Mesodermal cell (in vitro differentiated cells): ENCODE data around the gene NT5E.

Source experiments
- H3K27ac ChIP-seq: 2 replicates; pipeline ENCODE4 v1.7.0; 2013; ENCODE audit warnings: mild to moderate bottlenecking, low read depth, low read length, moderate library complexity; ENCODE audit not compliant: severe bottlenecking
- H3K36me3 ChIP-seq: 2 replicates; pipeline ENCODE4 v1.7.1; 2013; ENCODE audit warnings: mild to moderate bottlenecking, low read length, moderate library complexity; ENCODE audit not compliant: control insufficient read depth, insufficient read depth
- H3K4me1 ChIP-seq: one replicate; pipeline ENCODE4 v1.7.1; 2013; ENCODE audit warnings: mild to moderate bottlenecking, low read length; ENCODE audit not compliant: insufficient read depth, control insufficient read depth, poor library complexity, severe bottlenecking
- H3K4me3 ChIP-seq: 2 replicates; pipeline ENCODE4 v1.7.0; 2013; ENCODE audit warnings: low read length, control low read depth, mild to moderate bottlenecking; ENCODE audit not compliant: insufficient read depth, poor library complexity, severe bottlenecking; ENCODE audit errors: extremely low read depth
- H3K9me3 ChIP-seq: 2 replicates; pipeline ENCODE4 v1.7.1; 2013; ENCODE audit warnings: mild to moderate bottlenecking, low read length, moderate library complexity; ENCODE audit not compliant: control insufficient read depth
- WGBS, 2 experiments: methylation state at CpG; one replicate each; pipeline ENCODE4 v1.1.5; 2013; ENCODE audit warnings: missing lambda C conversion rate in 2 of 2; ENCODE audit not compliant: insufficient coverage in 2 of 2; 5-methylcytosine and 5-hydroxymethylcytosine counted together

The NT5E gene

GRCh38 chr6:85459224-85459901 lies 9.5 kb downstream of the NT5E start:
- Histone ChIP-seq H3K4me3 (no peak overlapping the region), H3K27ac (no peak overlapping the region), H3K9me3 (no peaks in the 10 kb centered on the region), H3K36me3 (no peaks in the 10 kb centered on the region), H3K4me1 (peaks cover 42% of the 10 kb centered on the region)
- 80 to 82% methylated on average over 1 to 2 of the region's 4 CpGs for WGBS, 2 experiments

DNA sequence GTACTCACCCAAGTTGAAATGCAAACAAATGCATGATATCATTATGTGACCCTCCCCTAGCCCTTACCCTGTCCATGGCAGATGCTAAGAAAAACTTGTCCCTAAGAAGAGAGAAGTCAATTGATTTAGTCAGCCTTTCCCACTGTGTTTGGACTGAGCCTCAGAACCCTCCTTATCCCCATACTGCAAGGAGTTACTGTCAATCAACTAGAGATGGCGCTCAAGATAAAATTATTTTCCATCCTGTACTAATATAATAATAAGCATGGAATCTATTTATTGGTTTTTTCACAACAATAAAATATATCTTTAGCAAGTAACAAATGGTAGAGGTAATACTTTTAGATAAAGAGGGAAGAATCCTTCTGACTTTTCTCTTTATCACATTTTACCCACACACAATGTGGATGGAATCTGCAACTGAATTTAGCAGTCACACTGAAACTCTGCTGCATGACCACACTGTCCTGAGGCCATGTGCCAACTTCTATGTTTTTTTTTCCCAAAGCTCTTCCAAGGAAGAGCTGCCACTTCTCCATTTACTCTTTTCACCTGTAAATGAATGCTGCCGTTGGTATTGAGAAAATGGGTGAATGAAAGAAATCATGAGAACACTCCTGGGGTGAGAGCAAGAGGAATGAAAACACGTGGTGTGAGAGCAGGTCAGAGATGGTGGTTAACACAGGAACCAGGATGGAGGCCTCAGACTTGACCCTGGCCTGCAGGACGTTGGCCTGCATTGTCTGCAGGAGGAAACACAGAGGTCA lies 10.5 kb downstream of the NT5E start:
- Histone ChIP-seq H3K27ac (no peak overlapping the region), H3K4me3 (no peak overlapping the region), H3K9me3 (no peaks in the 10 kb centered on the region), H3K4me1 (peaks cover 52% of the 10 kb centered on the region), H3K36me3 (no peaks in the 10 kb centered on the region)
- 32 to 41% methylated on average over 3 of the region's 4 CpGs for WGBS, 2 experiments

DNA sequence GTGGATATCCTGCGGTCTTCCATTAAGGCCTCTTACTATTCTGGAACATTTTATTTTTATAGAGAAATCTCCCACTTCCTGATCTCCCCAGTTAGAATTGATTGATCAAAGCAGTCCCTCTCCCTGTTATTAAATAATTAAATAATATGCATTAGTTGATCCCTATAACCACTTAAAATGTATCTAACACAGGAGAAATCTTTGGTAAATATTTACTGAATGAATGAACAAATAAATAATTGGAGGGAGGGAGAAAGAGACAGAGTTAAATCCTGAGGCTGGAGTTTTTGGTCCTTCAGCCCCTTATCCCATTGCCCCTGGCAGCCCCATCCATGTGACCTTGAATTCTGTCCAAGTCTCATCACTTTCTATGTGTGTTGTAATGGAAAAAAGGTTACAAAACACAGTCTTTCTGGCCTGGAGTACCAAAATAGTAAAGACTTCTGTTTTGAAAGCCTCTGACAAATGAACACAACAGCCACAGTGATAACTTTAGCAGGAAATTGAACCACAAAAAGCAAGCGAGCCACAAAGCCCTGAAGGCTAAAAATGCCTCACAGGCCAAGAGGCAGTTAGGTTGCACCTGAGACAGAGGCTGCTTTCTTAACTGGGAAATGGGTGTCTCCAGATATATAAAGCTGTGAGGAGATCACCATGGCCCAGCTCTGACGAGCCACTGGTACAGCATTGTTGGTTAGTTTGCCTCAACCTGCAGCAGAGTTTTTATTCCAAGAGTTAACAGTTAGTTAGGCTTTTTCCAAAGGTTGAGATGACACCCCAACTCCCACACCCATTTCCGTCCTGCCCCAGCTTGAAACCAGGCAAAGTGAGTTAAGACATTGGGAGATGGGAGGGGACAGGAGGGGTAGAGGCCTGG lies 11.3 kb downstream of the NT5E start:
- 83 to 100% methylated on average over 1 of the region's 4 CpGs for WGBS, 2 experiments
- no peaks in the 10 kb centered on the region for H3K36me3 ChIP-seq
- H3K4me3 ChIP-seq, result no peak overlapping the region
- no peak overlapping the region for H3K27ac ChIP-seq
- peaks cover 60% of the 10 kb centered on the region for H3K4me1 ChIP-seq
- no peaks in the 10 kb centered on the region for H3K9me3 ChIP-seq

DNA sequence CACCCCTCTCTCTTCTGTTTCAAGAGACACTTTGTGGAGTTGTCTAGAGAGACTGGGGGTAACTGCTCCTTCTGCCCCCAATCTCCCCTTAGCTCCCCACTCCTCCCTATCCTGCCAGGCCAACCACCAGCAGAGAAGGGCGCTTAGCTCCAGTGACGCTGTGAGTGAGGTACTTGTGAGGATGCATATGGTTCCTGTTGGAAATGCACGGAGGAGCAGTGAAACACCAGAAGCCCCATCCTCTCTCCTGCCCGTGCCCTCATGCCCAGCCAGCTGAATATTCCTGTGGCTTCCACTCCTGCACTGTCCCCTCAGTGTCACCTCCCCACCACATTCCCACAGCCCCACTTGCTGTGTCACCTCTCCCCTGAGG lies 11.9 kb downstream of the NT5E start:
- WGBS, 2 experiments, result 63 to 94% methylated on average over 2 of the region's 4 CpGs
- Histone ChIP-seq H3K27ac (no peak overlapping the region), H3K4me3 (no peak overlapping the region), H3K9me3 (no peaks in the 10 kb centered on the region), H3K4me1 (peaks cover 63% of the 10 kb centered on the region), H3K36me3 (no peaks in the 10 kb centered on the region)

GRCh38 chr6:85462673-85463072 lies 12.8 kb downstream of the NT5E start:
- no peak overlapping the region for H3K27ac ChIP-seq
- no peaks in the 10 kb centered on the region for H3K9me3 ChIP-seq
- no peak overlapping the region for H3K4me3 ChIP-seq
- 100% methylated on average over 1 to 2 of the region's 2 CpGs for WGBS, 2 experiments
- H3K4me1 ChIP-seq, result peaks cover 60% of the 10 kb centered on the region
- H3K36me3 ChIP-seq, result no peaks in the 10 kb centered on the region

GRCh38 chr6:85463621-85464259 lies 13.9 kb downstream of the NT5E start:
- H3K4me1 ChIP-seq, result peaks cover 49% of the 10 kb centered on the region

DNA sequence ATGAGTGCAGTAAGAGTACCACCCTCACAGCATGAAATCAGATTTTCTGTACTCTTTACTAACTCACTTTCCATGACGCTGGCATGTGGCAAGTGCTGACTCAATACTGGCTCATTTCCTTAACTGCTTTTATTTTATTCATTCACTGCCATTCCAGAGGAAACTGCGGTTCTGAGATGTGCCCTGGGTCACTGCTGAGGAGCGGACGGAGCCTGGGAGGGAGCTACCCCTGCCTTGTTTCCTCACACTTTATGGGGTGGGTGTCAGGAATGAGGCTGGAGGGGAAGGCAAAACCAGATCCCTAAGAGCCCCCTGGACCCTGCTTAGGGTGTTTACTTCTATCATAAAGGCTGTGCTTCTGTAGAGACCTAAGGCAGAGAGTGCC lies 14.4 kb downstream of the NT5E start:
- no peak overlapping the region for H3K4me3 ChIP-seq
- no peaks in the 10 kb centered on the region for H3K9me3 ChIP-seq
- H3K27ac ChIP-seq, result peak overlapping the region; percentile 93
- no peaks in the 10 kb centered on the region for H3K36me3 ChIP-seq
- 66 to 83% methylated on average over 1 to 4 of the region's 4 CpGs for WGBS, 2 experiments
- H3K4me1 ChIP-seq, result peaks cover 44% of the 10 kb centered on the region

More at GRCh38 chr6:85463621-85464259, 13.9 kb downstream of the NT5E start:
- Histone ChIP-seq H3K27ac (peak overlapping the region; percentile 93), H3K36me3 (no peaks in the 10 kb centered on the region), H3K9me3 (no peaks in the 10 kb centered on the region), H3K4me3 (no peak overlapping the region)
- 72 to 75% methylated on average over 2 to 3 of the region's 4 CpGs for WGBS, 2 experiments

DNA sequence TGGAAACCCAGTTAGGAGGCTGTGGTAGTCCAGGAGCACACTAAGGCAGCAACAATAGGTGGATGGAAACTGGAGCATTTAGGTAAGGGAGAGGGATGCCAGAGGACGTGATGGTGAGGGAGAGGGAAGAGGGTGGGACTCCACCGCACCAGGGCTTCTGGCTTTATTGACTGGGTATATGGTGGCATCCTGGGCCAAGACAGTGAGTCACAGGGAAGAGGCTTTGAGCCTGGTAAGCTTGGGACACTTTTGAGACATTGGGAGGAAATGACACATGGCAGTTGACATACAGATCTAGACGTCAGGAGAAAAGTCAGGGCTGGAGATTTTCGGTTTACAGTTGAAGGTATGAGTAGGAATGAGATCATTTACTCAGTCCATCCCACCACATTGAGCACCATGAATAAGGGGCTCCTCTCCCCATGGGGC lies 14.9 kb downstream of the NT5E start:
- no peaks in the 10 kb centered on the region for H3K36me3 ChIP-seq
- H3K4me1 ChIP-seq, result peaks cover 41% of the 10 kb centered on the region
- H3K9me3 ChIP-seq, result no peaks in the 10 kb centered on the region
- no peak overlapping the region for H3K4me3 ChIP-seq
- peak overlapping the region; percentile 93 for H3K27ac ChIP-seq
- 72 to 80% methylated on average over 2 of the region's 4 CpGs for WGBS, 2 experiments

GRCh38 chr6:85465762-85466161 lies 15.9 kb downstream of the NT5E start:
- WGBS, 2 experiments, result 43 to 88% methylated on average over 1 to 2 of the region's 2 CpGs
- Histone ChIP-seq H3K27ac (no peak overlapping the region), H3K9me3 (no peaks in the 10 kb centered on the region), H3K36me3 (no peaks in the 10 kb centered on the region), H3K4me3 (no peak overlapping the region), H3K4me1 (peaks cover 37% of the 10 kb centered on the region)

- Histone ChIP-seq H3K4me3 (no peak overlapping the region), H3K9me3 (no peaks in the 10 kb centered on the region), H3K36me3 (no peaks in the 10 kb centered on the region), H3K4me1 (peaks cover 29% of the 10 kb centered on the region), H3K27ac (no peak overlapping the region)
These were observed 18.4 kb downstream of the NT5E start for GRCh38 chr6:85468326-85468725.
